GM20431 (cell line): ENCODE data around the gene GABRB1.
"Not testable (repeated sequence)": the region's sequence is repeated elsewhere in the genome, so short reads cannot be mapped to it uniquely, and the experiment has no call there.

Source experiments
- in situ Hi-C: fragments of 300-500 bp; cut with MseI, MboI; formaldehyde crosslinking; loops from one replicate; pipeline ENCODE4 v1.15.0; 2020; ENCODE audit warnings: low sequenced_read_pairs; ENCODE audit not compliant: unreplicated experiment

The GABRB1 gene

DNA sequence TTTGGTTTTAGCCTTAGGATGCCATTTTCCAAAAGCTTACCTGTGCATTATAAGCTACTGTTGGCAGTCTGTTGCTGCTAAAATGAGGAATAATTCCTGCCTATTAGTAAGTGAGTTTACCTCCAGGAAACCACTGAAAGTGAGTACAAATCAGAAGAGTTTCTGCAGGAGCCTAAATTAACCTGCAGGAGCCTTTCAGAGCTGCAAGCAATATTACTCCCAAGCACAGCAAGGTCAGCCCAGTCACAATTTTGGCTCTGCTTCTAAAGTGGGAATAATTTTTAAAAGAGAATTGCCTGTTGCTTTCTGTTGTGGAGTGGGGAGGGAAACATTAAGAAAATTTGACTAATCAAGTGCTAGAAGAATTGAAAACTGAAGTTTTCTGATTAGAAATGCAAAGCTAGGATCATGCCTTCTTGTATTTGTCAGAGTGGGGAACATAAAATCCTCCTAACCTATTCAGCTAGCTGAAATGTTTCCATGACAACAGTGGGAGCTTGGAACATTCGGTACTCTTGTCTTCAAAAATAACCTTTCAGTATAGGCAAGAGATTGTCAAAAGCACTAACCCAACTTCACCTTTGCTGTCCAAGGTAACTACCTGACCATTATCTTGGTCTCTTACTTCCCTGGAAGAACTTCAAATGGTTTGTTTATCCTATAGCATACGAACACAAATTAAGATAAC, 239.0 kb downstream of the GABRB1 start:
- in situ Hi-C loops = no loop called here

GRCh38 chr4:47271291-47271690, 239.9 kb downstream of the GABRB1 start:
- in situ Hi-C loops = no loop called here

DNA sequence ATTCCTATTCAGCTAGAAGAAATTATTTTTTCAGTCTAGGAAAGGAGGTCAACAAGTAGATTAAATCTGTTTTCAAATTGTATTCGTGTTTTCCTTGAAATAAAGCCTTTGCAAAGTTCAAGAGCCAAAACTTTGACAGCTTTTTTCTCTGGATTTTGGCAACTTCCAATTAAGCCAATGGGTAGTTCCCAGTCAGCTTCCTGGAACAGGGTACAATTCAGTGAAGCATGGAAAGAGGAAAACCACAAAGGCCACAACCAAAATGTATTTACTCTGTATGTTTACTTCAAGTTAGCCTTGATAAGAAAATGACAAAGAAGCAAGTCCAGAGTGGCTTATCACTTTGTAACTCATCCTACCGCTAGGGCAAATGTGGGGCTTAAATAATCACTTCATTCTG, 243.5 kb downstream of the GABRB1 start:
- in situ Hi-C loops = no loop called here

- in situ Hi-C loops = no loop called here
Measured at GRCh38 chr4:47275595-47275994, 244.2 kb downstream of the GABRB1 start.

DNA sequence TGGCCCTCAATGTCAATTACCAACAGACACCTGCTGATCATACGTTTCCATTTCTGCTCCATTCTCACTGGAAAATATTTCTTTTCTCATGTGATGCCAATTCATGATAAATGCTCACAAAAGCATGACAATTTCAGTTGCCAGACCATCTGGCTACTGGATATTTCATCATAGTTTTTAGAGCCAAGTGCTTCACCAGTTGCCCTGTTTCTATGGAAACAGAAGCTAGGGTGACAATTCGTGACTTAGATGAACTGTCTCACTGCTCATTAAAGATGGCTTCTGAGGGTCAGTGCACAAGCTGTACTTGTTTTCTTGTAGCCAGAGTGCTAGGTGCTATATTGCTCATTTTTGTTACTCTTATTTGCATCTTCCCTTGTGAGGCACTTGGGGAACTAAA, 247.3 kb downstream of the GABRB1 start:
- in situ Hi-C loops = no loop called here

GRCh38 chr4:47287735-47288134, 256.4 kb downstream of the GABRB1 start:
- in situ Hi-C loops = no loop called here

DNA sequence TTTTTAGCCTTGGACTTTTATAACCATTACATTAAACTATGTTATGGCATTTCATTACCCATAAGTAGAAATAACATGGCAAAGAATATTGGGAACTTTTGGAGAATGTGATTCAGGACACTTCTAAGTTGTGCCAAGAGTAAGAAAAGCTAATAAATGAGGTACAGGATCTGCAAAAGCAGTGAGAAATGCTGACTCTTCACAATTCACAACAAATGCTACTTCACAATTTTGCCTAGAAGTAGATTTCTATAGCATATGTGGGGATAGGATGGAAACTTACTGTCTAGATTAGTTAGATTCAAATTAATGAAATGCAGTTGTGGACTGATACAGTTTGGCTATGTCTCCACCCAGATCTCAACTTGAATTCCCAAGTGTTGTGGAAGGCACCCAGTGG, 258.4 kb downstream of the GABRB1 start:
- in situ Hi-C loops = no loop called here

DNA sequence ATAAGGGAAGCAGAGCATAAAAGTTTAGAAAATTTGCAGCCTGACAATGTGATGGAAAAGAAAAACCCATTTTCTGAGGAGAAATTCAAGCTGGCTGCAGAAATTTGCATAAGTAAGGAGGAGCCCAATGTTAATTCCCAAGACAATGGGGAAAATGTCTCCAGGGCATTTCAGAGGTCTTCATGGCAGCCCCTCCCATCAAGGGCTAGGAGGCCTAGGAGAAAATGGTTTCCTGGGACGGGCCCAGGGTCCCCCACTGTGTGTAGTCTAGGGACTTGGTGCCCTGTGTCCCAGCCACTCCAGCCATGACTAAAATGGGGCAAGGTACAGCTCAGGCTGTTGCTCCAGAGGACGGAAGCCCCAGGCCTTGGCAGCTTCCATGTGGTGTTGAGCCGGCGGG, 259.5 kb downstream of the GABRB1 start:
- in situ Hi-C loops = not testable (repeated sequence)

- in situ Hi-C loops = no loop called here
Measured at GRCh38 chr4:47309165-47309564, 277.8 kb downstream of the GABRB1 start.

DNA sequence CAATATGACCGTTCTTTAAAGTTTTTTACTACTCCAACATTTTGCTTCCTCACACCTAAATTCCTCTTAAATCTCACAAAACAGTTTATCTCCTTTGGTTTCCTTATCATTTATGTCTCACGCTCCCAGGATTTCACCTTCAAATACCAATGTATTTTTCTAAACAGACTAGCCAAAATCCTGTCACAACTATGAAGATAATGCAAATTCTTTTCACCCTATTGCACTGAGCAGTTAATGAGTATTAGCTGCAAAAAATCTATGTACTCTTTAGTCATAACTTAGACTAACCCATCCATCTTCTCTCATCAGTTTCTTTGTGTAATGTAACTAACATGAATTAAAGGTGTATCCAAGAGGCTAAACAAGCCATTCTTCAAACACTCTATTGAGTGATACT, 280.8 kb downstream of the GABRB1 start:
- in situ Hi-C loops = no loop called here

DNA sequence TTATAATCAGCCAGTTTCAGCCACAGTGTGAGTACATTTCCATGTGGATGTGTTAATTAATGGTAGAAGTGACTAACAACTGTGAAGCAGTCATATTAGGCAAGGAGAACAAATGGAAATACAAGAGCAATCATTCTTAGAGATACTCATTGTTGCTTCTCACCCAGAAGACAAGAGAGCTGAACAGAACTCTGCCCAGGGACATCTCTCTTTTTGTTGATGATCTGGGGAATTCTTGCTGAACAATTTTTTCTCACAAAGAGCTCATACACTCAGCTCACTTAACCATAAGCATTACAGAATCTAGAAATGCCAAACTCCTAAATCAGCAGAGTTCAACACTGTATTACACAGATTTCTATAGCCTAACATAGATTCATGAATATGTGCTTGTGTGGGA, 282.0 kb downstream of the GABRB1 start:
- in situ Hi-C loops = no loop called here

DNA sequence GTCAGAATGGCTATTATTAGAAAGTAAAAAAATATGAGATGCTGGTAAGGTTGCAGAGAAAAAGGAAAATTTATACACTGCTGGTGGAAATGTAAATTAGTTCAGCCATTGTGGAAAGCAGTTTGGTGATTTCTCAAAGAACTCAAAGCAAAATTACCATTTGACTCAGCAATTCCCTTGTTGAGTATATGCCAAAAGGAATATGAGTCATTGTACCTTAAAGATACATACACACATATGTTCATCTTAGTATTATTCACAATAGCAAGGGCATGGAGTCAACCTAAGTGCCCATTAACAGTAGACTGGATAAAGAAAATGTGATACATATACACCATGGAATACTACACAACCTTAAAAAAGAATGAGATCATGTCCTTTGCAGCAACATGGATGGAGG, 284.0 kb downstream of the GABRB1 start:
- in situ Hi-C loops = no loop called here

DNA sequence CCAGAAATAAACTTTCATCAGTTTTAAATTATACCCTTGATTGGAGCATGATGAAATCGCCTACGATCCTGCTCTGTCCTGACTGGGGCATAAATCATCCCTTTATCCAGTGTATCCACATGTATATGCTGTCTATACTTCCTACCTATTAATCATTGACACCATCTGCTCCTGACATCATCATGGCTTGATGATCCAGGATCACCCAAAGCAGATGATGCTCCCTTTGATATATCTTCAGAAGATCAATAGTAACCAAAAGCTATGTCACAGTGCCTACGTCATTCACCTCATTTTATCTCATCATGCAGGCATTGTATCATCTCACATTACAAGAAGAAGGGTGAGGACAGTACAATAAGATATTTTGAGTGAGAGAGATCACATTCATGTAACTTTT, 294.7 kb downstream of the GABRB1 start:
- in situ Hi-C loops = no loop called here

DNA sequence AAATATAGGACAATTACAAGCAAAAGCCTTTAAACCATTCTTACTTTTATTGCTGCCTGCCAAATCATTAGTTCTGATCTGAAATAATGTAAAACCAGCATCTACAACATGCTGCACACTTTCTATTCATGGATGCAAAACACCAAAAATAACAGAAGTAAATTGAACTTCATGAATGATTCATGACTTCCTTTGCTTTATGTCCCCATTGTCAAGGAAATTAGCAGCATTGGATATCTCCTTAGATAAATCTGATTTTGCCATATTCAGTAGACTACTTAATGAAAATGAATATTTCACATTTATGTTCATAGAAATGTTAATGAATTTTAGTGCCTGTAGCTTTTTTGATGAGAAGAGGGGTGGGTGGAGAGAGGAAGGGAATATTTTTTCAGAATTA, 299.5 kb downstream of the GABRB1 start:
- in situ Hi-C loops = no loop called here

DNA sequence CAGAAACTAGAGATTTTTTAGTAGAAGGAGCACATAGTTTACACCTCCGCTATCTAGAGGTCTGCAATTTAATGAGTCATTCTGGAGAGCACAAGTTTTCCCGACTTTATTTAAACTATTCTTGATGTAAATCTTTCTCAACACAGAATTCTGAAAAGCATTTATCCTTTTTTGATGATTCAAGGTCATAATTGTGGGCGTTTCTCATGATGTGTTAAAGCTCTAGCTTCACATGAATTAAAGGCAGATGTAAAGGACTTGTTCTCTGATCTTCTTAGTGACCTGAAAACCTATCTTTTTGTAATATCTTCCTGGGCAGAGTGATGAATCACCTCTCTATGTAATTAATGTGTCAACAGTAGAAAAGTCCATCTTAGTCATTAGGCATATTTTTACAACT, 303.3 kb downstream of the GABRB1 start:
- in situ Hi-C loops = no loop called here

DNA sequence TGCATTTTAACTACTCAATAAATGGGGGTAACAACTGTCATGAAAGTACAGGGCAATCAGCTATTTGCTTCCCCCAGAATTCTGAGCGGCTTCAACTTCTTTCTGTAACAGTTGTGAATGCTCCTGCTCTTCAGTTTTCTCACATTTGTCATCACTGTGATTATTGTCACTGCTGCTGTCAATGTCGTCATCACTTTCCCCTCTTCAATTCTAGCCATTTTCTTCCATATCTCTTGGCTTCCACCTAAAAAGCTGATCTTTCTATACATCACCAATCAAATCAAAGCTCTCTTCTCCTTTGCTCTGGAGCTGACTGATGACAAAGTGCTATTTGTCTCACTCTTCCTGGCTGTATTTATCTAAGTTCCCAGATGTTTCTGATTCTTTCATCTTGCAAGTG, 306.5 kb downstream of the GABRB1 start:
- in situ Hi-C loops = no loop called here

- in situ Hi-C loops = no loop called here
Measured at GRCh38 chr4:47340914-47341313, 309.5 kb downstream of the GABRB1 start.

GRCh38 chr4:47342796-47343195, 311.4 kb downstream of the GABRB1 start:
- in situ Hi-C loops = no loop called here

DNA sequence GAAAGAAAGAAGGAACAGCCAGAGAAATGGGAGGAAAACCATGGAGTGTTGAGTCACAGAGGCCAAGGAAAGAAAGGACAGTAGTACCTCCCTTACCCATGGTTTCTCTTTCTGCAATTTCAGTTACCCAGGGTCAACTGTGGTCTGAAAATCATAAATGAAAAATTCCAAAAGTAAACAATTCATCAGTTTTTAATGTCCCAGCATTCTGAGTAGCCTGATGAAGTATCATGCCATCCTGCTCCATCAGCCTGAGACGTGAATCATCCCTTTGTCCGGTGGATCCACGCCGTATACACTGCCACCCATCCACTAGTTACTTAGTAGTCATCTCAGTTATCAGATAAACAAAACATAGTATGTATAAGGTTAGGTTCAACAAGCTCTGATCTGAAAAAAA, 318.0 kb downstream of the GABRB1 start:
- in situ Hi-C loops = no loop called here

DNA sequence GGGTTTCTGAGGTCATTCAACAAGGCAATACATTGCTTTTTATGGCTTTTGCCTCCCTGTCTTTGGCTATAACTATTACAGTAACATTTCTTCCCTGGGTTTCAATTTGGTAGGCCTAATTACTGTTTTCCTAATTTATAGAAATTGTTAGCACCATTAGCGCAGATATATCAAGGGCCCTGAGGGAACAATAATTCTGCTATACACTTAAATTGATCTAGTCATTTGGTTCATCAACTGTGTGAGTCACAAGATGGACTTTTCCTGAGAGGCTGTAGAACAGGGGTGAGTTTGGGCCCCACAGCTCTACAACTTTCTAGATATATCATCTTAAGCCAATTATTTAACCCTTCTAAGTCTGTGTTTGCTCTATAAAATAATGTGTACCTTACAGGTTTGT, 324.2 kb downstream of the GABRB1 start:
- in situ Hi-C loops = no loop called here

DNA sequence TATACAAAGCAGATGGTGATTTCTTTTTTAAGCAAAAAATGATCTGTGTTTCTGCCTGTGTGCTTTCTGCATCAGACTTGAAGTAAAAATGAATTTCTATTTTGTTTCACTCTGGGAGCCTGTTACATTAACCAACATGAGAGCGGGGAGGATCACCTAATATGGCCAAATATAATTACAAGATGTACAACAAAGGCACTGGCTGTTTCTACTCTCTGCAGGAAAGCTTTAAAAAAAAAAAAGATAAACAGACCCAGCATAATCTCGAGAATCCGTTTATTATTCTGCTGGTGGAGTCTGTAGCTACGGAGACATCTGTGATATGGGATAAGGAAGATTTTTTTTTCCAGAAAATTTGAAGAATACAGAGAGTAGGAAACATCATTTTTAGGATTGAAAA, 328.5 kb downstream of the GABRB1 start:
- in situ Hi-C loops = no loop called here

DNA sequence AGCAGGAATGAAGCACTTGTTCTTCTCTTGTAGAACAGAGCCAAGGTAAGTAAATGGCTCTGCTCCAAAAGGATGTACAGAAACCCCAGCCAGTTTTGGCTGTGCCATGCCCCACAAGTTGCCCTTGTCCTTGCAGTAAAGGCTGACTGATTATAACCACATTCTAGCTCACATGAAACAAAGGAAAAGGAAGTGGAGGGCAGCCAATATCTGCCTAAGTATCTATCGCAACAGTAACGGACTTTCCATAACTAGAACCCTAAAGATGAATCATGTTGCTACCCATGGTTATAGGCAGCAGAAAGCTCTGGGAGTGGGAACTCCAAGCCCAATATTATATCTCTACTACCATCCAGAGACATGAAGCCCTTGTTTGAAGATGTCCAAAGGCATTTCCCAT, 336.4 kb downstream of the GABRB1 start:
- in situ Hi-C loops = no loop called here

GRCh38 chr4:47368211-47368610, 336.8 kb downstream of the GABRB1 start:
- in situ Hi-C loops = no loop called here
